HUES6 (cell line): Measurements from ENCODE around the gene HDHD5.
A peak's percentile ranks its signal among the peaks of the same experiment; 100 is the strongest.

ENCODE experiments used
- H3K27ac ChIP-seq: 2 replicates; pipeline ENCODE4 v1.7.0; 2013; ENCODE audit warnings: low read depth, mild to moderate bottlenecking, low read length, inconsistent platforms
- H3K27me3 ChIP-seq: 2 replicates; pipeline ENCODE4 v1.6.1; 2013; ENCODE audit warnings: low read length; ENCODE audit not compliant: control insufficient read depth, insufficient read depth
- H3K36me3 ChIP-seq: 2 replicates; pipeline ENCODE4 v1.6.1; 2013; ENCODE audit warnings: low read length; ENCODE audit not compliant: control insufficient read depth, insufficient read depth
- H3K4me1 ChIP-seq: 2 replicates; pipeline ENCODE4 v1.6.1; 2013; ENCODE audit warnings: low read length; ENCODE audit not compliant: control insufficient read depth, insufficient read depth
- H3K4me3 ChIP-seq: 2 replicates; pipeline ENCODE4 v1.5.1; 2013; ENCODE audit warnings: low read depth, low read length
- H3K9ac ChIP-seq: one replicate; pipeline ENCODE4 v1.6.1; 2013; ENCODE audit warnings: mild to moderate bottlenecking, low read length
- H3K9me3 ChIP-seq: 2 replicates; pipeline ENCODE4 v1.6.1; 2013; ENCODE audit warnings: low read depth, low read length; ENCODE audit not compliant: control insufficient read depth, insufficient read depth

The HDHD5 gene

DNA sequence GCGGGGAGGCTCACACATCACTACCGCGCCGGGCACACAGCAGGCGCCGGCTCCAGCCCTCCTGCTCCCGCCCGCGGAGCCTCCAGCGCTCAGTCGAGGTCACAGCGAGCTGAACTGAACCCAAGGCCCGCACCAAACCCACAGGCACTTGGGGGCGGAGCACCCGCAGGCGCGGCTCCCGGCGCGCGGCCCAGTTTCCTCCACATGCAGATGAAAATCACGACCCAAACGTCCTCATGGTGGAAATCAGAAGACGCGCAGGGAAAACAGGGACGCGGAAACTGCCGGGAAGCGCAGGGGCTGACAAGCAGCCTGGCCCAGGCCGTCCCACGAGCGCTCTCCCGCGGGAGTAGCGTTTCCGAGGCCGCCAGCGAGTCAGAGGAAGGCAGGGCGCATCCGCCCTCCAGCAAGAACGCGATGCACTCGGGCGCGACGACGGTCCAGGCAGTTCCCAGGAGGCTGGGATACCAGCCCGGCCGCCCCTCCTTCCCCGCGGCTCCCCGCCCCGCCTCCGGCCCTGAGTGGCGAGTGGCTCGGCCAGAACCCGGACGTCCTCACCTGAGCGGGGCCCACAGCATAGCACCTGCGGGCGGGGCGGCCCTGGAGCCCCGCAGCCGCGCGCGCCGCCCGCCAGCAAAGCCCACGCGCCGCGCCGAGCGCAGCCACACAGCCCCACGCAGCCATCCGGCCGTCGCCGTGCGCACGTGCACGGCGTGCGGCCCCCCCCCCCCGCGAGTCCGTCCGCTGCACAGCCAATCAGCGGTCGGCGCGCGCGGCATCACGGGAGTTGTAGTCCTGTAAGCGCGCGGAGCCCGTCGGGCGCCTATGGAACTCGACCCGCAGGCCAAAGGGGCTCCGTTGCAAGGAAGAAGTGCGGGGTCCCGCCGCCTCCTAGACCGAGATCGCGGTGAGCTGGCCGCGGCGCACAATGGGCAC lies at the start of gene HDHD5:
HDHD5 (minus strand) TSS at position 710 of the 936 bp plus-strand sequence; CDS start at position 684, 26 bp downstream.
- no peaks in the 10 kb centered on the region for H3K27me3 ChIP-seq
- no peak within 1 kb of the TSS; the same call in 1 of the 2 replicates for H3K27ac ChIP-seq
- H3K4me3 ChIP-seq, result peak within 1 kb of the TSS; percentile 73
- H3K9me3 ChIP-seq, result no peaks in the 10 kb centered on the region
- peaks cover 3% of the 10 kb centered on the region for H3K4me1 ChIP-seq
- no peaks in the 10 kb centered on the region; the same call in 1 of the 2 replicates for H3K36me3 ChIP-seq
- H3K9ac ChIP-seq, result peak within 1 kb of the TSS; percentile 83

- Histone ChIP-seq H3K9me3 (no peaks in the 10 kb centered on the region), H3K4me3 (no peak overlapping the region), H3K27me3 (no peaks in the 10 kb centered on the region), H3K9ac (no peak overlapping the region), H3K27ac (no peak overlapping the region), H3K4me1 (peaks cover 11% of the 10 kb centered on the region), H3K36me3 (no peaks in the 10 kb centered on the region)
These were observed 46.4 kb upstream of the HDHD5 start for GRCh38 chr22:17205432-17205831.

GRCh38 chr22:17201285-17201945 lies 42.3 kb upstream of the HDHD5 start:
- Histone ChIP-seq H3K4me3 (no peak overlapping the region), H3K4me1 (peaks cover 32% of the 10 kb centered on the region), H3K27ac (no peak overlapping the region), H3K36me3 (no peaks in the 10 kb centered on the region), H3K27me3 (no peaks in the 10 kb centered on the region), H3K9me3 (no peaks in the 10 kb centered on the region), H3K9ac (no peak overlapping the region)

DNA sequence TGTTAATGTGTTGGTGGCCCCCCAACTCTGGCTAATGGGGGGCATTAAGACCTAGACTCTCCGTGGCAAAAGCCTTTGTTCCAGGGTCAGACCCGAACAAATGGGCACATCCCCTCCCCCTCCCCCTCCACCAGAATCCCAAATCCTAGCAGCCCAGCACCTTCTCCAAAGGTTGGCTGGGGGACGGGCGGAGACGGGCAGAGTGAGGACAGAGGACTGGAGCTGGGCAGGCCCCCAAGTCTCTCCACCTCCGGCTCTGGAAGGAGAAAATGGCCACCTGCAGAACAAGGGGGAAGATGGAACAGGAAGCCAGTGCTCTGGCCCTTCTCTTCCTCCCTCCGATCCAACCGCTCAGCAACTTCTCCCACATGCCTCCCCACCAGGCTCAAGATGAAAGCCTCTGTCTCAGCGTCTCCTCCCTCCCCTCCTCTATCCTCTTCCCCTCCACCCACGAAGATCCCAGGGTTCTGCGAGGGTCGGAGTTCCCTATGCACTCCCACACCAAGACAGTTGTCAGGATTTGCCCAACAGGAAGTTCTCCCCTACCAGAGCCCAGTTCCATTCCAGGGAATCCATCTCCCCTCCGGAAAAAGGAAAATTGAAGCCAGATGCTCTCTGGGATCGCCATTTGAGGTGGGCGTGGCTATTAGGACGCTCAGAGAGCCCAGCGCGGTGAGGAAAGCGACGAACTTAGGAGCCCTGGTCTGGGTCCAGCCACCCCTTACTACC lies 40.1 kb upstream of the HDHD5 start:
- peaks cover 41% of the 10 kb centered on the region for H3K4me1 ChIP-seq
- H3K27ac ChIP-seq, result peak overlapping the region; percentile 97
- H3K36me3 ChIP-seq, result no peaks in the 10 kb centered on the region
- H3K27me3 ChIP-seq, result no peaks in the 10 kb centered on the region
- peak overlapping the region; percentile 60 for H3K4me3 ChIP-seq
- H3K9ac ChIP-seq, result peak overlapping the region; percentile 97
- no peaks in the 10 kb centered on the region for H3K9me3 ChIP-seq

DNA sequence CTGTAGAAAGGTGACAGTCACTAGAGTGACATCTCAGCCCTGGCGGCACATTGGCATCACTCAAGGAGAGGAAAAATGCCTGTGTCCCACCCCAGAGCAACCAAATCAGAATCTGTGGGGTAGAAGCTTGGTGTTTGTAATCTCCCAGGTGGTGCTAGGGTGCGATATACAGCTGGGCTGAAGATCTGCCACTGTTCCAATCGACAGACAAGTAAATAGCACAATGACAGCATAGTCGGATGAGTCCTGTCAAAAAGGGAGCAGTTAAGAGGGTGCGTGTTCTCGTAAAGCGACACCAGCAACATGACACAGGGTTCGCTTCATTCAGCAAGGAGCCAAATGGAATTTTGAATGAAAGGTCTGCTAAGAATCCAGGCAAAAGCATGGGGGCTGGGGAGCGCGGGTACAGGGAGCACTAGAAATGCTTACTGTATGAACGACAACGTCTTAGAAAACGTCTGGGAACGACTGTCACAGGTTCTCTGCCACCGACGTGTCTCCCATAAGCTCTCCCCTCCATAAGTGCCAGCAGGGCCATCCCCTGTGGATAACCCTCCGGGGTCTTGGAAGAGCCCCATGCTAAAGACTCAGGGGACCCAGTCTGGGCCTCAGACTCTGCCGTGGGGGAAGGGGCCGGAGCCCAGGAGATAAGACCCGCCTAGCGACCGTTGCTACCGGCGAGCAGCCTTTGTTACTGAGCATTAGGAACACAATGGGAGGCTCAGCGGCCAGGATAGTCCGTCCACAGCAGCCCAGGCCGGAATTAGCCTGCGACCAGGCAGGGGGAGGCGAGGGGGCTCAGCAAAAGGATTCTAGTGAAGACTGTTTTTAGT lies 39.3 kb upstream of the HDHD5 start:
- Histone ChIP-seq H3K9me3 (no peaks in the 10 kb centered on the region), H3K27me3 (no peaks in the 10 kb centered on the region), H3K27ac (peak overlapping the region; percentile 97), H3K4me3 (peak overlapping the region; percentile 60), H3K4me1 (peaks cover 45% of the 10 kb centered on the region), H3K9ac (peak overlapping the region; percentile 97), H3K36me3 (no peaks in the 10 kb centered on the region)

GRCh38 chr22:17194213-17194612 lies 35.1 kb upstream of the HDHD5 start:
- Histone ChIP-seq H3K4me1 (peaks cover 23% of the 10 kb centered on the region), H3K9me3 (no peaks in the 10 kb centered on the region), H3K36me3 (peaks cover 13% of the 10 kb centered on the region), H3K27ac (no peak overlapping the region; the same call in 1 of the 2 replicates), H3K4me3 (no peak overlapping the region), H3K9ac (peak overlapping the region; percentile 47), H3K27me3 (no peaks in the 10 kb centered on the region)

GRCh38 chr22:17192186-17192585 lies 33.1 kb upstream of the HDHD5 start:
- Histone ChIP-seq H3K9ac (no peak overlapping the region), H3K4me3 (no peak overlapping the region), H3K4me1 (peaks cover 13% of the 10 kb centered on the region), H3K27ac (no peak overlapping the region), H3K9me3 (no peaks in the 10 kb centered on the region), H3K36me3 (peaks cover 17% of the 10 kb centered on the region), H3K27me3 (no peaks in the 10 kb centered on the region)

GRCh38 chr22:17191163-17191784 lies 32.2 kb upstream of the HDHD5 start:
- Histone ChIP-seq H3K4me1 (peaks cover 13% of the 10 kb centered on the region), H3K9me3 (no peaks in the 10 kb centered on the region), H3K4me3 (no peak overlapping the region), H3K27me3 (no peaks in the 10 kb centered on the region), H3K27ac (no peak overlapping the region), H3K9ac (no peak overlapping the region), H3K36me3 (peaks cover 17% of the 10 kb centered on the region)

GRCh38 chr22:17190702-17191101 lies 31.6 kb upstream of the HDHD5 start:
- H3K9ac ChIP-seq, result no peak overlapping the region
- H3K9me3 ChIP-seq, result no peaks in the 10 kb centered on the region
- H3K4me1 ChIP-seq, result peaks cover 13% of the 10 kb centered on the region
- peaks cover 22% of the 10 kb centered on the region for H3K36me3 ChIP-seq
- H3K27ac ChIP-seq, result no peak overlapping the region
- H3K27me3 ChIP-seq, result no peaks in the 10 kb centered on the region
- H3K4me3 ChIP-seq, result no peak overlapping the region

DNA sequence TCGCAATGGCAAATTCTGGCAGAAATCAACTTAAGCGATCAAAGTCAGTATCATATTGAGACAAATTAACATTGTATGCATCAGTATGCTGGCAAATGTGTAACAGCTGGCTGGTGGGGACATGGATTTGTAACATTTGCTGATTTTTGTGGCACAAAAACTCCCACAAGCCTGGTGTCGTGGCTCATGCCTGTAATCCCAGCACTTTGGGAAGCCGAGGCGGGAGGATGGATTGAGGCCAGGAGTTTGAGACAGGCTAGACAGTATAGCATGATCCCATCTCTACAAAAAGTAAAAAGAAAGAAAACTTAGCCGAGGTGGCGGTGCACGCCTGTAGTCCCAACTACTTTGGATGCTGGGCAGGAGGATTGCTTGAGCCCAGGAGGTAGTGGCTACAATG lies 17.6 kb upstream of the HDHD5 start:
- peaks cover 14% of the 10 kb centered on the region; the same call in 1 of the 2 replicates for H3K36me3 ChIP-seq
- H3K9ac ChIP-seq, result no peak overlapping the region
- no peak overlapping the region for H3K4me3 ChIP-seq
- no peaks in the 10 kb centered on the region for H3K27me3 ChIP-seq
- H3K4me1 ChIP-seq, result peaks cover 11% of the 10 kb centered on the region
- no peaks in the 10 kb centered on the region for H3K9me3 ChIP-seq
- no peak overlapping the region for H3K27ac ChIP-seq
